HUES48 (cell line): Measurements from ENCODE around the gene CTR9.

Experiments
- H3K27ac ChIP-seq: one replicate; pipeline ENCODE4 v1.7.0; 2013; ENCODE audit warnings: low read depth, low read length, inconsistent platforms
- H3K27me3 ChIP-seq: 2 replicates; pipeline ENCODE4 v1.6.1; 2013; ENCODE audit warnings: mild to moderate bottlenecking, low read length; ENCODE audit not compliant: control insufficient read depth, insufficient read depth
- H3K36me3 ChIP-seq: 2 replicates; pipeline ENCODE4 v1.6.1; 2013; ENCODE audit warnings: low read length; ENCODE audit not compliant: control insufficient read depth, insufficient read depth
- H3K4me1 ChIP-seq: 2 replicates; pipeline ENCODE4 v1.6.1; 2013; ENCODE audit warnings: mild to moderate bottlenecking, low read length; ENCODE audit not compliant: control insufficient read depth, insufficient read depth
- H3K4me3 ChIP-seq: 2 replicates; pipeline ENCODE4 v1.5.1; 2013; ENCODE audit warnings: mild to moderate bottlenecking, low read depth, low read length
- H3K9ac ChIP-seq: 2 replicates; pipeline ENCODE4 v1.6.1; 2013; ENCODE audit warnings: mild to moderate bottlenecking, low read depth, low read length, moderate library complexity
- H3K9me3 ChIP-seq: 2 replicates; pipeline ENCODE4 v1.6.1; 2013; ENCODE audit warnings: low read length; ENCODE audit not compliant: control insufficient read depth, insufficient read depth

The CTR9 gene

DNA sequence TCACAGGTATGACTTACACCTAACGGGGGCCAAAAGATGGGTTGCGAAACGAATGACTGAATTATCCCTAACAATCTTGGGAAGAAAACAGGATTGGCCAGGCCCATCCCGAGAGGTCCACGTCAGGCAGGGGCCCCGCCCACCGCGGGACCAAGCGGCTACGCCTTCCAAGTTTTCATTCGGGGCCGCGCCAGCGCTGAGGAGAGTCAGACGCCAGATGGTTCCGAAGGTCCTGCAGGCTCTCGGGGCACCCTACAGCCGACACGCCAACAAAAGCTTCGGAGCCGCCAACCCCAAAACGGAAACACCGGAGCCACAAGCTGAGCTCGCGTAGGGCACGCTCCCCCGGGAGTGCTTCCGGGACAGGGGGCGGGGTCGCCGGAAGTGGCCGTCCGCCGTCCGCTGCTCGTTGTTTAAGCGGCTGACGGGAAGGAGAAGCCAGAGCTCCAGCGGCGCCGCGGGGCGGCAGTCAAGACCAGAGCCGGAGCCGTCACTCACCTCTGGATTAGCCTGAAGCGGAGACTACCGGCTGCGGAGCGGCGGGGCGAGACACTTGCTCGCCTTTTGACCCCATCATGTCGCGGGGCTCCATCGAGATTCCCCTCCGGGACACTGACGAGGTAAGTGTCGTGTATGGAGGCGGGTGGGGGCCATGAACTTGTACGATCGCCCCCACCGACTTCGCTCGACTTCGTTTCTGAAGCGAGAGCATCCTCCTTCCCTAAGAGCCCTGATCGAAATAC, at the start of gene CTR9:
CTR9 (plus strand) TSS at position 409 of the 743 bp plus-strand sequence; CDS start at position 576, 167 bp downstream.
- peak within 1 kb of the TSS; percentile 97 for H3K4me3 ChIP-seq
- no peaks in the 10 kb centered on the region for H3K27me3 ChIP-seq
- H3K27ac ChIP-seq: peak within 1 kb of the TSS; percentile 99
- peaks cover 31% of the 10 kb centered on the region for H3K36me3 ChIP-seq
- H3K9ac ChIP-seq: peak within 1 kb of the TSS; percentile 84
- H3K9me3 ChIP-seq: no peaks in the 10 kb centered on the region
- H3K4me1 ChIP-seq: peaks cover 5% of the 10 kb centered on the region; the same call in 1 of the 2 replicates

DNA sequence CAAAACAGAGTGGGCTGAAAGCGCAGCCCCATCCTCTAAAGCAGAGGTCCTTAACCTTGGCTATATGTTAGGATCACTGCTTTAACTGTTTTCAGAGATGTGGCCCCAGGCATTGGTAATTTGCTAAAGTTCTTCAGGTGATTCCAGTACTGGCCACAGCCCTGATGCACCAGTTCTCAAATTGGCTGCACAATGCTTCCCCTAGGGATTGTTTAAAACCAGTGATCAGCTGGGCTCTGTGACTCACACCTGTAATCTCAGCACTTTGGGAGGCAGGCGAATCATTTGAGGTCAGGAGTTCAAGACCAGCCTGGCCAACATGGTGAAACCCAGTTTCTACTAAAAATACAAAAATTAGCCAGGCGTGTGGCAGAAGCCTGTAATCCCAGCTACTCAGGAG, 49.1 kb upstream of the CTR9 start:
- H3K4me3 ChIP-seq: no peak overlapping the region
- no peak overlapping the region for H3K9ac ChIP-seq
- no peaks in the 10 kb centered on the region for H3K36me3 ChIP-seq
- no peaks in the 10 kb centered on the region for H3K27me3 ChIP-seq
- no peaks in the 10 kb centered on the region for H3K4me1 ChIP-seq
- no peak overlapping the region for H3K27ac ChIP-seq
- H3K9me3 ChIP-seq: peaks cover 6% of the 10 kb centered on the region

DNA sequence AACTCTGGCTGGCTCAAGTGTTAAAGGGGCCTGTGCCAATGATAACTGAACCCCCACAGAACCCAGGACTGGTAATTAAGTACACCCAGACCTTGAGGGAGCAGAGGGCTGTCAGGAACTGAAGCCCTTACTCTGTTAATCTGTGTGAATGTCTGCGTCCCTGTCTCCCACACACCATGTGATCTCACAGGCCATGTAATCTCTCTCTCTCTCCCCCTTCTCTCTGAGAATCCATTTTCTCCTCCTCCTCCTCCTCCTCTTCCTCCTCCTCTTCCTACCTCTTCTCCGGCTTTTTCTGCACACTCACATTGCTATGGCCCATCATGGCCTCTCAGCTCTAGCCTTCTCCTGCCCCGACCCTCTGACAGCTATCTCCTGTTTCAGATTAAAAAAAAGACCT, 42.9 kb upstream of the CTR9 start:
- no peaks in the 10 kb centered on the region for H3K4me1 ChIP-seq
- no peaks in the 10 kb centered on the region for H3K36me3 ChIP-seq
- H3K27me3 ChIP-seq: no peaks in the 10 kb centered on the region
- no peak overlapping the region for H3K9ac ChIP-seq
- H3K4me3 ChIP-seq: no peak overlapping the region
- H3K27ac ChIP-seq: no peak overlapping the region
- H3K9me3 ChIP-seq: no peaks in the 10 kb centered on the region

DNA sequence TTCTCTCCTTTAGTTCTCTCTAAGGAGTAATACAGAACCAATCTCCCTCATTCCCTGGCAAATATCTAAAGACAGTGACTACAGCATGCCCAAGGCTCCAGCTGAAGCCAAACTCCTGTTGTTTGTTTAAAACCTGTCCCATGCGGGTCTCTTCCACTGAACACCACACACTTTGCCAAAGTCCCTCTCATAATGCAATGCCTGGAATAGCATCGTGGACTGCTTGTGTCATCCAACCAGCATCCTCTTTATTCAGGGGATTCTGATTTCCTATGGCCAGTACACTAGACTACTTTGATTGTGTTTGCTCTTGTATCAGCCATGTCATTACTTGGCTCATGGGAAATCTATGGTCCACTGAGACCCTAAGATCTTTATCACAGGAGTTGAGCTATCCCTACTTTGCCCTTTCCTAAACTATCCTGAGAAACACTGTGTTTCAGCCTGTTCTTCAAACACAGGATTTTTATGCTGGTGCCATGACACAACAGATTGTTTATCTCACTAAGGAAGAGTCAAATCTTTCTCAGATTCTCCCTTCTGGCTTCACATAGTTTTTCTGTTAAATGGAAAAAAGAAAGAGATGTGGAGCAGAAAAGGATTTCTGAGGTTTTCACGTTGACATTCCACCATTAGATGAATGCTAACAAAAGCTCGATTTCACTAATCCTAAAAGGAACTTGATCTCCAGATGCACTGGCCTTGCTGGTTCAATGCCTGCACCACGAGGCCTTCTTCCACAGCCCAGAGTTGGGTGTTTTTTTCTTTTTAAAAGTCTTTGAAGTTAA, 41.6 kb upstream of the CTR9 start:
- Histone ChIP-seq H3K27me3 (no peaks in the 10 kb centered on the region), H3K9ac (no peak overlapping the region), H3K9me3 (no peaks in the 10 kb centered on the region), H3K4me3 (no peak overlapping the region), H3K4me1 (no peaks in the 10 kb centered on the region), H3K27ac (no peak overlapping the region), H3K36me3 (no peaks in the 10 kb centered on the region)

DNA sequence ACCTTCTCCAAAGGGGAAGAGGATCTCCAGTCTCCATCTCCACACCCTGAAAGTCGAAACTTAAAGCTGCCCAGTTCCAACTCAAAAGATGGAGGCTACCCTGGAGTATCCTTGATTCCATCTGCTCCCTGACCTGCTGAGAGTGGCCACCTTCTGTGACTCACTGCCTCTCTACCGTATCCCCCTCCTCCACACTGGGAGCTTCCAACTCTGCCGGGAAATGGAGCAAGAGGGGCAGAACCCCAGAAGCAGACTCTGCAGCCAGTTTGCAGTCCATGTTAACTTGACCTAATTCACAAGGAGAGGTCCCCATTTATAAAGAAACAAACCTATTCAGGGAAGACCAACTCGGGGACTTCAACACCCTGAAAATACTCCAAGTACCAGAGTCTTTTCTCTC, 35.5 kb upstream of the CTR9 start:
- Histone ChIP-seq H3K4me3 (no peak overlapping the region), H3K36me3 (no peaks in the 10 kb centered on the region), H3K27me3 (no peaks in the 10 kb centered on the region), H3K4me1 (no peaks in the 10 kb centered on the region), H3K9me3 (no peaks in the 10 kb centered on the region), H3K9ac (no peak overlapping the region), H3K27ac (no peak overlapping the region)

DNA sequence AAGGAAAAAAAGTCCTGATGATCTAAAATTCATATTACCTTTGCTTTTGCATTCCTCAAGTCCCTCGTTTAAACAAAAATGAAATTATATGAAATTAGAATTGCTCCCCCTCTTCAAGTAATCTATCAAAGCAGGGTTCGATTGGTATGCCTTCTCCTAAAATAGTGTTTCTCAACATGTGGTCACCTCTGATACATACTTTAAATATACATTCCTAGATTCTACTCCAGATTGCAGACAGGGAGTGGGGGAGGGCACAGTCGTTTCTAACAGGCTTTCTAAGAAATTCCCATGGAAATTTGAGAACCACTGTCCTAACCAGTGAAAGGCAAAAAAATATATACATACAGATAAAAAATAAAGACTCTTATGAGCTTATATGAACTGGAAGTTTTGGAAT, 34.9 kb upstream of the CTR9 start:
- Histone ChIP-seq H3K9ac (no peak overlapping the region), H3K9me3 (no peaks in the 10 kb centered on the region), H3K36me3 (no peaks in the 10 kb centered on the region), H3K27me3 (no peaks in the 10 kb centered on the region), H3K27ac (no peak overlapping the region), H3K4me3 (no peak overlapping the region), H3K4me1 (no peaks in the 10 kb centered on the region)

DNA sequence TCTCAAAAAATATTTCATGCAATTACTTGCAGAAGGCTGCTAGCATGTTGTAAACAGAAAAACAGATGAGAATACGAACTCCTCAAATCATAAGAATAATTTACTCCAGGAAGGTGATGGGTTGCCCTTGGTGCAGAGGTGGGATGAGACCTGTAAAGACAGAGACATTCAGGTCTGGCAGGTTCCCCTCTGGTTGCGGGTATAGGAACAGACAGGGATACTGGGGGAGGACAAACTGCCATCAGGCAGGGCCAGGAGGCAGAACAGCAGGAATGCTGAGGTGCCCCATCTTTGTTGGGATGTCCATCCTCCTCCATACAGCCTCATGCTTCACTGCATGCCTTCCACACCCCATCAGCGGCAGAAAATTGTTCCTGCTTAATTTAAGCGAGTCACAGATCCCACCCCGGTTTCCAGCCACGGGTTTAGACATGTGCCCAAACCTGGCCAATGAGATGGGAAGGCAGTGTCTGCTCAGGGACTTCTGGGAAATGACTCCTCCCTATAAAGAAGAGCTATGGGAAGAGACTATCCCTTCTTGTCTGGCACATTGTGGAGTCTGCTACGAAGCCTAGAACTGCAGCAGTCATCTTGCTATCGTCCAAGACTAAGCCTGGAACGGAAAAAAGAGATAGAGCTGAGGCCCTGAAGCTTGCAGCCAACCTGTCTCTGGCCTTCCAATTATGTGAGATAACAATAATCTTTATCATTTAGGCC, 34.3 kb upstream of the CTR9 start:
- no peak overlapping the region for H3K27ac ChIP-seq
- H3K36me3 ChIP-seq: no peaks in the 10 kb centered on the region
- H3K9me3 ChIP-seq: no peaks in the 10 kb centered on the region
- no peak overlapping the region for H3K9ac ChIP-seq
- H3K4me3 ChIP-seq: no peak overlapping the region
- no peaks in the 10 kb centered on the region for H3K4me1 ChIP-seq
- no peaks in the 10 kb centered on the region for H3K27me3 ChIP-seq

DNA sequence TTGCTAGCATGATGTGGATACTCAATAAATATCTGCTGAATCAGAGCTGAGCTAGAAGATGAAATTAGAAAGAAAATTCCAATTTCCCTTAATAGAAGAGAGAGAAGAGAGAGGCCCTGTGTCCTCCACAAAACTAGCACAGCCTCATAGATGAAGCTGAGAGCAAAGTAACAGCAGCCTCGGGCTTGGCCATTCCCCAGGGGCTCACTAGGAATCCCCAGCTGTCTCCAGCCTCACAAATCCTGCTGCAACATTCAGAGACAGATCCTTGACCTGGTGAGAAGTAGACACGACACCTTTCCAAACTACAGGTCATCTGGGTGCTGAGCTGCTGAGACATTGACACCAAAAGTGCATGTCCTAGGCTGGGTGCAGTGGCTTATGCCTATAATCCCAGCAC, 31.4 kb upstream of the CTR9 start:
- Histone ChIP-seq H3K36me3 (no peaks in the 10 kb centered on the region), H3K4me1 (no peaks in the 10 kb centered on the region), H3K9ac (no peak overlapping the region), H3K9me3 (no peaks in the 10 kb centered on the region), H3K4me3 (no peak overlapping the region), H3K27me3 (no peaks in the 10 kb centered on the region), H3K27ac (no peak overlapping the region)

DNA sequence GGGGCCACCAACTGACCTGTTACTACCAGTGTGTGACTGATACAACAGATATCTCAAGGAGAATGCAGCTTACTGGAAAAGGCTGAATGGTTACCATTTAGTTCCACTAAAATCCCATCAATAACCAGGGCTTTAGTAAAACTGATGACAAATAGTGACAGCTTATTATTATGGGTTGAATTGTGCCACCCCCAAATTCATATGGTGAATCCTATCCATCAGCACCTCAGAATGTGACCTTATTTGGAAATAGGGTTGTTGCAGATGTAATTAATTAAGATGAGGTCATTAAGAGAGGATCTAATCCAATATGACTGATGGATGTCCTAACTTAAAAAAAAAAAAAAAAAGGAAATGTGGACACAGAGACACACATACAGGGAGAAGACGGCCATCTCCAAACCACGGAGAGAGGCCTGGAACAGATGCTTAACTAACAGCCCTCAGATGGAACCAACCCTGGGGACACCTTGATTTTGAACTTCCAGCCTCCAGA, 30.1 kb upstream of the CTR9 start:
- Histone ChIP-seq H3K4me3 (no peak overlapping the region), H3K36me3 (no peaks in the 10 kb centered on the region), H3K27ac (no peak overlapping the region), H3K4me1 (no peaks in the 10 kb centered on the region), H3K27me3 (no peaks in the 10 kb centered on the region), H3K9ac (no peak overlapping the region), H3K9me3 (no peaks in the 10 kb centered on the region)

DNA sequence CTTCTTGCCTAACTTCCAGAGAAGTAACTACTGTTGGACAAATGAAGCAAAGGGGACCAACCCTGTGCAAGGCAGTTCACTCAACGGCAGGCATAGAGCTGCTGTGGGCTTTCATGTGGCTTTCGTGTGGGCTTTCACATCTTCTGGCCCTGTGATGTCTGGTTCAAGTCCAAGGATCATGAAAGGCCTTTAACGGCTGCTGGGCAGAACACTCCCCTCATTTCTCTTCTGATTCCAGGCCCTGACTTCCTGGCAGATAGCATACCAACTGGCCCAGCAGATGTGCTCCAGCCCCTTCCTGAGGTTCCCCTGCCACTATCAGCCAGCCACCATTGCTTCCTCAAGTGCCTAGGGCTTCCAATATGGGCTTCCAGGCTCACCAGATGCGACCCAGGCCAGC, 28.7 kb upstream of the CTR9 start:
- no peaks in the 10 kb centered on the region for H3K27me3 ChIP-seq
- H3K9ac ChIP-seq: no peak overlapping the region
- no peak overlapping the region for H3K27ac ChIP-seq

More for the DNA sequence above, 28.7 kb upstream of the CTR9 start:
- Histone ChIP-seq H3K4me1 (no peaks in the 10 kb centered on the region), H3K36me3 (no peaks in the 10 kb centered on the region), H3K9me3 (no peaks in the 10 kb centered on the region), H3K4me3 (no peak overlapping the region)
